Measurements from ENCODE around the gene ANKRD28. TPM values are rescaled to one million over a fixed set of nuclear protein-coding genes. Genes with fewer than 3 reads are reported as not detected.

The ANKRD28 gene
- total RNA-seq, 1 donor from 2014 or later = 104 TPM

GRCh38 chr3:15659254-15659975 lies 138.4 kb downstream of the ANKRD28 start:
- no peaks in the 10 kb centered on the region for H3K27me3 Mint-ChIP-seq (ENCODE audit: low read depth)
- H3K4me1 Mint-ChIP-seq (ENCODE audit: low read depth) = peaks cover 30% of the 10 kb centered on the region
- no peak for TF ChIP-seq CTCF (IDR thresholded peaks at IDR 0.05)
- no peak for DNase-seq (ENCODE audit: low spot score)
- no peak overlapping the region for H3K4me3 Mint-ChIP-seq (ENCODE audit: unreplicated experiment)
- peaks cover 25% of the 10 kb centered on the region for H3K9me3 Mint-ChIP-seq (ENCODE audit: low read depth)
- peak overlapping the region; percentile 51 for H3K27ac Mint-ChIP-seq (ENCODE audit: unreplicated experiment)
- peaks cover 8% of the 10 kb centered on the region for H3K36me3 Mint-ChIP-seq (ENCODE audit: low read depth)

GRCh38 chr3:15657016-15657415 lies 140.8 kb downstream of the ANKRD28 start:
- no peak for DNase-seq (ENCODE audit: low spot score)
- Mint-ChIP-seq H3K4me3 (ENCODE audit: unreplicated experiment) (no peak overlapping the region), H3K27me3 (ENCODE audit: low read depth) (no peaks in the 10 kb centered on the region), H3K9me3 (ENCODE audit: low read depth) (peaks cover 15% of the 10 kb centered on the region), H3K36me3 (ENCODE audit: low read depth) (peaks cover 5% of the 10 kb centered on the region), H3K27ac (ENCODE audit: unreplicated experiment) (peak overlapping the region; percentile 73), H3K4me1 (ENCODE audit: low read depth) (peaks cover 48% of the 10 kb centered on the region)
- no peak for TF ChIP-seq CTCF (IDR thresholded peaks at IDR 0.05)

GRCh38 chr3:15656342-15656741 lies 141.4 kb downstream of the ANKRD28 start:
- H3K9me3 Mint-ChIP-seq (ENCODE audit: low read depth) = peaks cover 13% of the 10 kb centered on the region
- peaks cover 5% of the 10 kb centered on the region for H3K36me3 Mint-ChIP-seq (ENCODE audit: low read depth)
- peaks cover 50% of the 10 kb centered on the region for H3K4me1 Mint-ChIP-seq (ENCODE audit: low read depth)
- DNase-seq (ENCODE audit: low spot score) = no peak
- H3K4me3 Mint-ChIP-seq (ENCODE audit: unreplicated experiment) = no peak overlapping the region
- no peak for TF ChIP-seq CTCF (IDR thresholded peaks at IDR 0.05)
- H3K27ac Mint-ChIP-seq (ENCODE audit: unreplicated experiment) = peak overlapping the region; percentile 73
- H3K27me3 Mint-ChIP-seq (ENCODE audit: low read depth) = no peaks in the 10 kb centered on the region

- H3K27ac Mint-ChIP-seq (ENCODE audit: unreplicated experiment) = no peak overlapping the region
- peaks cover 11% of the 10 kb centered on the region for H3K9me3 Mint-ChIP-seq (ENCODE audit: low read depth)
- peaks cover 44% of the 10 kb centered on the region for H3K4me1 Mint-ChIP-seq (ENCODE audit: low read depth)
- no peak for TF ChIP-seq CTCF (IDR thresholded peaks at IDR 0.05)
- DNase-seq (ENCODE audit: low spot score) = no peak
- H3K4me3 Mint-ChIP-seq (ENCODE audit: unreplicated experiment) = no peak overlapping the region
- H3K36me3 Mint-ChIP-seq (ENCODE audit: low read depth) = peaks cover 5% of the 10 kb centered on the region
- no peaks in the 10 kb centered on the region for H3K27me3 Mint-ChIP-seq (ENCODE audit: low read depth)
Measured at GRCh38 chr3:15654891-15655290, 142.9 kb downstream of the ANKRD28 start.

- Mint-ChIP-seq H3K27me3 (ENCODE audit: low read depth) (no peaks in the 10 kb centered on the region), H3K27ac (ENCODE audit: unreplicated experiment) (no peak overlapping the region), H3K9me3 (ENCODE audit: low read depth) (peaks cover 16% of the 10 kb centered on the region), H3K36me3 (ENCODE audit: low read depth) (peaks cover 5% of the 10 kb centered on the region), H3K4me3 (ENCODE audit: unreplicated experiment) (no peak overlapping the region), H3K4me1 (ENCODE audit: low read depth) (peaks cover 45% of the 10 kb centered on the region)
- no peak for TF ChIP-seq CTCF (IDR thresholded peaks at IDR 0.05)
- DNase-seq (ENCODE audit: low spot score) = no peak
Measured at GRCh38 chr3:15654127-15654526, 143.7 kb downstream of the ANKRD28 start.
